ENCODE results near the gene TLK2. TPM values are rescaled to one million over a fixed set of nuclear protein-coding genes. Genes with fewer than 3 reads are reported as not detected.

The TLK2 gene
- total and polyA plus RNA-seq, 9 donors, result 23.4 to 50.2 (median 35.7) TPM

DNA sequence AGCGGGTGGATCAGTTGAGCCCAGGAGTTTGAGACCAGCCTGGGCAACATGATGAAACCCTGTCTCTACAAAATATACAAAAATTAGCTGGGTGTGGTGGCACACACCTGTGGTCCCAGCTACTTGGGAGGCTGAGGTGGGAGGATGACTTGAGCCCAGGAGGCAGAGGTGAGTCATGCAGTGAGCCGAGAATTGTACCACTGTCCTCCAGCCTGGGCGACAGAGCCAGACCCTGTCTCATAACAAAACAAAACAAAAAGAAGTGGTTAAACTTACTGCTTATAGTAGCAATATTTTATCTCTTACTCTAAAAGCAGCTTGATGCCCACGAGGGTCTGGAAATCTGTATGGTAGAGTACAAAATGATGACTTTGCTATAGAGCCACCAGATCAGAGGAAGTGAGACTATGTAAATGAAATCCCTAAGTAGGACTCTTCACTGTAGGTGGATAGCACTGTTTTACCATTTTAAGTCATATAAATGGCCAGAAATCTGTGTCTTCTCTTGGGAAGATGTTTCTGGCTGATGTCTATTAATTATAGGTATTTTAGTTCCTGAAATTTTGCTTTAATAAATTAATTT is 88.5 kb downstream of the TLK2 start:
- WGBS, 3 donors, result 74 to 87% (median 79%) methylated on average over 4 of the region's 4 CpGs
- no peak for DNase-seq
- Histone ChIP-seq H3K4me1 (ENCODE audit: insufficient read depth) (no peaks in the 10 kb centered on the region), H3K4me3 (no peak overlapping the region), H3K9me3 (no peaks in the 10 kb centered on the region), H3K36me3 (no peaks in the 10 kb centered on the region), H3K27me3 (no peaks in the 10 kb centered on the region), H3K27ac (no peak overlapping the region)
- TF ChIP-seq, protein P1, sequence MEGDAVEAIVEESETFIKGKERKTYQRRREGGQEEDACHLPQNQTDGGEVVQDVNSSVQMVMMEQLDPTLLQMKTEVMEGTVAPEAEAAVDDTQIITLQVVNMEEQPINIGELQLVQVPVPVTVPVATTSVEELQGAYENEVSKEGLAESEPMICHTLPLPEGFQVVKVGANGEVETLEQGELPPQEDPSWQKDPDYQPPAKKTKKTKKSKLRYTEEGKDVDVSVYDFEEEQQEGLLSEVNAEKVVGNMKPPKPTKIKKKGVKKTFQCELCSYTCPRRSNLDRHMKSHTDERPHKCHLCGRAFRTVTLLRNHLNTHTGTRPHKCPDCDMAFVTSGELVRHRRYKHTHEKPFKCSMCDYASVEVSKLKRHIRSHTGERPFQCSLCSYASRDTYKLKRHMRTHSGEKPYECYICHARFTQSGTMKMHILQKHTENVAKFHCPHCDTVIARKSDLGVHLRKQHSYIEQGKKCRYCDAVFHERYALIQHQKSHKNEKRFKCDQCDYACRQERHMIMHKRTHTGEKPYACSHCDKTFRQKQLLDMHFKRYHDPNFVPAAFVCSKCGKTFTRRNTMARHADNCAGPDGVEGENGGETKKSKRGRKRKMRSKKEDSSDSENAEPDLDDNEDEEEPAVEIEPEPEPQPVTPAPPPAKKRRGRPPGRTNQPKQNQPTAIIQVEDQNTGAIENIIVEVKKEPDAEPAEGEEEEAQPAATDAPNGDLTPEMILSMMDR (IDR thresholded peaks at IDR 0.05), result no peak
- no peak for TF ChIP-seq POLR2A (IDR thresholded peaks at IDR 0.05)
- no peak for TF ChIP-seq EP300 (IDR thresholded peaks at IDR 0.05)
- intact Hi-C loops (cut with DNase I), result no loop called here

DNA sequence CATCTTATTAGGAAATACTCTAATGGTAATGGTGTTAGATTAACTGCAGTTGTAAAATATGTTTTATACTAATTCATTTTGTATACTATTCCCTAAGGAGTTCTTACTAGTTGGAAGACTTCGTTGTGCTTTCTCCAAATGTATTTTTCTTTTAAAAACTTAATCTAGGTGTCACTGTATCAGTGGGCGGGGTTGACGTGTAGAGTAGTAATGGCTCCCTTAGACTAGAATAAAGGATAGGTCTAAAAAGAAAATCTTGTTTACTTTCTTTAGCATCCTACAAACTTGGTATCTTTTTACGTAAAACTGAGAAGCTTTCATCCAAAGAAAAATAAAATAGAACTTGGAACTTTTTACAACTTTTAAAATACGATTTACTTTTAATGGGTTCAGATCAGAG is 93.9 kb downstream of the TLK2 start:
- H3K4me3 ChIP-seq, result no peak overlapping the region
- no peaks in the 10 kb centered on the region for H3K36me3 ChIP-seq
- DNase-seq, result no peak
- no peak for TF ChIP-seq EP300 (IDR thresholded peaks at IDR 0.05)
- no peak for TF ChIP-seq POLR2A (IDR thresholded peaks at IDR 0.05)
- TF ChIP-seq, protein P1 (IDR thresholded peaks at IDR 0.05), result no peak
- WGBS, 3 donors, result 64 to 79% (median 77%) methylated on average over 5 of the region's 5 CpGs
- intact Hi-C loops (cut with DNase I), result no loop called here
- H3K9me3 ChIP-seq, result no peaks in the 10 kb centered on the region
- H3K27ac ChIP-seq, result no peak overlapping the region
- no peaks in the 10 kb centered on the region for H3K27me3 ChIP-seq
- no peaks in the 10 kb centered on the region for H3K4me1 ChIP-seq (ENCODE audit: insufficient read depth)

DNA sequence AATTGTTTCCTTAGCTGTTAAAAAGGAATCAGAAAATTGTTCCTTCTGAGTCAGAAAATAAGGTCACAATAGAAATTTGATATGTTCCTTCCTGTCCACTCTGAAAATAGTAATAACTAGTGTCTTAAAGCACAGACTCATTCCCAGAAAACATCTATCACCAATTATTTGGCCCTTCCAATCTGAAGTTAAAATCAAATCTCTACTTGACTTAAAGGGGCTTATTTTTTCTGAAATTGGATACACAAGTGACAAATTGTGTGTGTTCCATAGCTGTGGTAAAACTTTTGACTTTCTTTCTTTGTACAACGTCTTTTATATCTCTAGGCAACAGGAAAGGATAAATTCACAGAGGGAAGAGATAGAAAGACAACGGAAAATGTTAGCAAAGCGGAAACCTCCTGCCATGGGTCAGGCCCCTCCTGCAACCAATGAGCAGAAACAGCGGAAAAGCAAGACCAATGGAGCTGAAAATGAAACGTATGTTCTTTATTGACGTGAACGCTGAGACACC is 94.3 kb downstream of the TLK2 start:
- Histone ChIP-seq H3K27ac (no peak overlapping the region), H3K4me3 (no peak overlapping the region), H3K36me3 (no peaks in the 10 kb centered on the region), H3K4me1 (ENCODE audit: insufficient read depth) (no peaks in the 10 kb centered on the region), H3K27me3 (no peaks in the 10 kb centered on the region), H3K9me3 (no peaks in the 10 kb centered on the region)
- WGBS, 3 donors, result 73 to 83% (median 78%) methylated on average over 7 of the region's 7 CpGs
- intact Hi-C loops (cut with DNase I), result no loop called here
- TF ChIP-seq POLR2A (IDR thresholded peaks at IDR 0.05), result no peak
- DNase-seq, result no peak

DNA sequence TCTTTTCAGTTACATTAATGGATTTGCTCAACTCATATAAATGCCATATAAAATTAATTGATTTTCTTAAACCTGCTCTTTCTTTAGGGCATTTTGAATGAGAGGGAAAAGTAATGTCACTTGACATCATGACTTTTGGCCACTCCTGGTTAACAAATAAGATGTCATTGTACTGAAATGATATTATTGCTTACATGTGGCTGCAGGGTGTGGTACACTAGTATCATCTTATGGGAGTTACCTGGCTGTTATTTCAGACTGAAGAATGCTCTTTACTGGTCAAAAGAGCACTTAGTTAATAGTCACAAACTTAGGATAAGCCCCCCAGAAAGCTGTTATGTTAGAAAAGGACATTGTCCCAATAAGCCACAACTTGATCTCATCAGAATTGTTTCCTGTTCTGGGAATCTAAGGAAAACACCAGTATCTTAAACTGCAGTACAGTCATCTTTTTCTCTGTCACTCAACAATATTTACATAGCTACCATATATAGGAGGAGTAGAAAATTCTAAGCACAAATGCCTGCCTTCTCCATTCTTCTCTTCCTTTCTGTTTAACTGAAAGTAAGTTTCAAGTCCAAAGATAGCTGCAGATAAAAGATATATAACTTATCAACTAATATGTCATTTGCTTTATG is 95.0 kb downstream of the TLK2 start:
- no peak overlapping the region for H3K4me3 ChIP-seq
- no peak overlapping the region for H3K27ac ChIP-seq
- no peaks in the 10 kb centered on the region for H3K27me3 ChIP-seq
- intact Hi-C loops (cut with DNase I), result no loop called here
- no peaks in the 10 kb centered on the region for H3K9me3 ChIP-seq
- TF ChIP-seq, protein P1 (IDR thresholded peaks at IDR 0.05), result no peak
- TF ChIP-seq EP300 (IDR thresholded peaks at IDR 0.05), result no peak
- no peak for TF ChIP-seq POLR2A (IDR thresholded peaks at IDR 0.05)
- no peaks in the 10 kb centered on the region for H3K36me3 ChIP-seq
- DNase-seq, result no peak
- no peaks in the 10 kb centered on the region for H3K4me1 ChIP-seq (ENCODE audit: insufficient read depth)

DNA sequence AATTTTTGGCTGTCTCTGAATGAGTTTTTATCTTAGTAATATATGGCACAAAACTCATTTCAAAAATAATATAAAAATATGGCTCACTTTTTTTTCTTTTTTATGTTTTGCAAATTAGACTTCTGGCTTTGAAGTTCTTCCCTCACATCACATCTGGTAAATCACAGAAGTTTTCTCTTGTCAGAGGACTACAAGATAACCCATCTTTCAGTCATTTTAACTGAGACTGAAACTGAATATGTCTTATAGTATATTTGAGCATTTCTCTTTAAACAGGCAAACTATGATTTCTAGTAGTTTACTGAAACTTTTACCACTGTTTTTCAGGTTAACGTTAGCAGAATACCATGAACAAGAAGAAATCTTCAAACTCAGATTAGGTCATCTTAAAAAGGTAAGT is 97.8 kb downstream of the TLK2 start:
- 67 to 91% (median 76%) methylated on average over 1 of the region's 1 CpG for WGBS, 3 donors
- TF ChIP-seq, protein P1 (IDR thresholded peaks at IDR 0.05), result no peak
- TF ChIP-seq POLR2A (IDR thresholded peaks at IDR 0.05) (no peak), EP300 (IDR thresholded peaks at IDR 0.05) (no peak)
- Histone ChIP-seq H3K9me3 (no peaks in the 10 kb centered on the region), H3K4me3 (no peak overlapping the region), H3K27ac (no peak overlapping the region), H3K4me1 (ENCODE audit: insufficient read depth) (no peaks in the 10 kb centered on the region), H3K36me3 (no peaks in the 10 kb centered on the region), H3K27me3 (no peaks in the 10 kb centered on the region)
- DNase-seq, result no peak
- intact Hi-C loops (cut with DNase I), result no loop called here
